HG03175 (cell line): ENCODE data around the gene KANK2.

ENCODE experiments used
- ATAC-seq: cut with Tn5 transposase; IDR thresholded peaks from one replicate; pipeline ENCODE4 v1.9.1; 2021; ENCODE audit warnings: mild to moderate bottlenecking, moderate library complexity; ENCODE audit not compliant: unreplicated experiment

Gene KANK2

DNA sequence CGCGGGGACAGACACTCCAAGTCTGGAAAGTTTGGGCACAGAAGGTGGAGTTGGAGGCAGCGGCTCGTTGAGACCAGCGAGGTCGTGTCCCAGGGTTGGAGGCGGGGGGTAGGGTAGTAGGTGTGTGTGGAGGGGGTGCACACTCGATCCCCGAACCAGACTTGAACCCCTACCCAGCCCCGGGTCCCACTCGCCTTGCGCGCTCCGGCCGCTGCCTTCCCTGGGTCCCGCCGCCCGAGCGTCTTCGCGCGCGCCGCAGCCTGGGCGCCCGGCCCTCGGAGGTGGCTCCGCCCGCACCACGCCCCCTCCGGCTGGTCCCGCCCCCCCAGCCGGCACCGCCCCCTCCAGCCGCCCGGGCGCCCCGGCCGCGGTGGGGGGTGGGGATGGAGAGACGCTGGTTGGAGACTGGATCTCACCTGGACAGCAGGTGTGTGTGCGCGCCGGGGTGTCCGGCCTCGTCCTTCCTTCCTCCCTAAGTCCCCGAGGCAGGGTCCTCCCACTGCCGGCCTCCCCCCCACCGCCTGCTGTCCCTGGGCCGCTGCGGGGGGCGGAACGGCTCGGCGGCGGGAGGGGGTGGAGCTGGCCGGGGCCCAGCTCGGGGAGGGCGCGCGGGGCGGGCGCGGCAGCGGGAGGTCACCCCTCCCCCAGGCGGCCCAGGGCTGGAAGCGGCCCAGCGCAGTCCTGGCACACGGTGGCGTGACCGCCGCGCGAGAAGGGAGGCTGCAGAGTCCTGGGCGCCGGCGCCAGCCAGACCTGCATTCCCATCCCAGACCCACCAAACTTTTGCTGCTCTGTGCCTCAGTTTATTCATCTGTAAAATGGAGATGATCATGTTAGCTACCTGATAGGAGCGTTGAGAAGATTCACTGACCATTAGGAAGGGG is at the start of gene KANK2:
TSS of gene KANK2 (minus strand) at position 255 of the 884 bp plus-strand sequence. CDS start 3,034 bp downstream, outside the sequence.
- peak; percentile 76 for ATAC-seq

DNA sequence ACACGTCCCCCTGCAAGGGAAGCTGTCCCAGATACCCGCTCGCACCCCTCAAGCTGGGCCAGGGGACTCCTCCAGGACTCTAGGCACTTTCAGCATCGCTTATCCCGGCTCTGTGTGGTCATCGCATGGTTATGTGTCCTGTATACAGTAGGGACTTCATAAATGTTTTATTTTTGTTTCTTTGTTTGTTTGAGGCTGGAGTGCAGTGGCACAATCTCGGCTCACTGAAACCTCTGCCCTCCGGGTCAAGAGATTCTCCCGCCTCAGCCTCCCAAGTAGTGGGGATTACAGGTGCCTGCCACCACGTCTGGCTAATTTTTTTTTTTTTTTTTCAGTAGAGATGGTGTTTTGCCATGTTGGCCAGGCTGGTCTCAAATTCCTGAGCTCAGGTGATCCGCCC is 49.6 kb upstream of the KANK2 start:
- ATAC-seq = no peak

DNA sequence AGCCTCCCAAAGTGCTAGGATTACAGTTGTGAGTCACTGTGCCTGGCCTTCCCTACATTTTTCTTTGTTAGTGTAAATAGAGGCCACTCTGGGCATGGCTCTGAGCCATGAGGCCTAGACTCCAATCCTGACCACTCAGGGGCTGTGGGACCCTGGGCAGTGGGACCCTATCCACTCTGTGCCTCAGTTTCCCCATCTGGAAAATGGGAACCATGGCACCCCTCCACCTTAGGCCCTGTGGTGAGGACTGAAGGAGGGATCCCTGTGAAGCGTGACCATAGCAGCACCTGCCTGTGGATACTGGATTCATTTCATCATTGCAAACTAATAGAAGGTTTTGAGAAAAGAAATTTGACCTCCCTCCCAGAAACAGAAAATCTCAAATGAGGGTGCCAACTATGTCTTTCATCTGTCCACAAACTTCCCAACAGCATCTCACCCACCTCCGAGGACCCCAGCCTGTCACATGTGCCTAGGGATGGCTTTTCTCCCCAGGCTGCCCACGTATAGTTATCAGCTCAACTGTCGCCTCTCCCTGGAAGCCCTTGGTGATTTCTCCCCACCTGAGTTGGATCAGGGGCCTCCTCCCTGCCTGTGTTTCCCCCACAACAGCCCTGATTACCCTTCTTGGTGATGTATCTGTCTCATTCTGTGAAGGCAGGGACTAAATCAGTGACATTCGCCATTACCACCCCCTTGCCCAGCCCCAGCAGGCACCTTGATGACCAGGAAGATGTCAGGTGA is 47.7 kb upstream of the KANK2 start:
- no peak for ATAC-seq

DNA sequence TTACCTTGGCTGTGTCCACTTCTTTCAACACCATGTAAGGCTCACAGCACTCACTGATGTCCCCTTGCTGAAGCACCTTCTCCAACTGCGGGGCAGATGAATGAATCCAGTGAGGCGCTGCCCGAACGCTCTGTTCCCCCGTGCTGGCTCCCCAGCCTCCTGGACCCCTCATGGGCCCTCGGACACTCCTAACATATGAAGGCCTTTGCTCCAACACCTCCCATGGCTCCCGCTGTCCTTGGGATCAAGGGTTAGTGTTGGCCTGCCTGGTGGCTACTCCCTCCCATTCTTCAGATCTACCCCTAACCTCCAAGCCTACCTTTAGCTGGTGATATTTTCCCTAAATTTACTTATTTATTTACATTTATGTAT is 46.4 kb upstream of the KANK2 start:
- no peak for ATAC-seq

DNA sequence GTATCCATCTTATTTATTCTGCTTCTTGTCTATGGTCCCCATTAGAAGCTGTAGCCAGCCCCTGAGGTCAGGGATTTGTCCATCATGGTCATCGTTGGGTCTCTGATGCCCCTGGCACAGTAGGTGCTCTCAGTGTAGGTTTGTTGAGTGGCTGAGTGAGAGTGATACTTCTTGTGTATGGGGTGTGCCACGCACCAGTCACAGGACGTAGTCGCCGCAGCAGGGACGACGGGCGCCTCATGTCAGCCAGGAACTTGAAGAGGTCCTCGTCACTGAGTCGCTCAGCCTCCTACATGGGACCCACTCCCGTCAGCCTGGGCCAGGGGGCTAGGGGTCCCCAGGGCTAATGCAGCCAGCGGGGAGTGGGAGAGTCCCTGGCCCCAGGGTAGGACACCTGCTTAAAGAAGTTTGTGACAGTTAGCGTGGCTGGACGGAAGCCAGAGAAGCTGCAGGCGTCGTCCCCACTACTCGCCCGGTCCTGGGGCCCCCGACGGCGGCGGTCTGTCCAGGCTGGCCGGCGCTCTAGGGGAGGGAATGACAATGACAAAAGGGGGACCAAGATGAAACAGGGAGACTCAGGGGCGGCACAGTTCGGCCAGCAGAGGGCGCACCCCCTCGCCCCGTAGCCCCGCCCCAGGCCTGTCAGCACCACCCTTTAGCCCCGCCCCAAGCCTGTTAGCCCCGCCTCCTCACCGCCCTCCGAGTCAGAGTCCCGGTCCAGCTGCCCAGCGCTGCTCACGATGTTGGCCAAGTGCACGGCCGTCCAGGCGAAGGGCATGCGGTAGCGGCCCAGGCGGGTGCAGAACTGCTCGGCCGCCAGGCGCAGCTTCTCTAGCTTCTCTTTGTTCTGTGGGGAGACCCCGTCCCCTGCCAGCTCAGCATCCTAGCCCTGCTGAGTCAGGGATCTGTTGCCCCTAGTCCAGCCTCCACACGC is 45.8 kb upstream of the KANK2 start:
- ATAC-seq = peak; percentile 62

DNA sequence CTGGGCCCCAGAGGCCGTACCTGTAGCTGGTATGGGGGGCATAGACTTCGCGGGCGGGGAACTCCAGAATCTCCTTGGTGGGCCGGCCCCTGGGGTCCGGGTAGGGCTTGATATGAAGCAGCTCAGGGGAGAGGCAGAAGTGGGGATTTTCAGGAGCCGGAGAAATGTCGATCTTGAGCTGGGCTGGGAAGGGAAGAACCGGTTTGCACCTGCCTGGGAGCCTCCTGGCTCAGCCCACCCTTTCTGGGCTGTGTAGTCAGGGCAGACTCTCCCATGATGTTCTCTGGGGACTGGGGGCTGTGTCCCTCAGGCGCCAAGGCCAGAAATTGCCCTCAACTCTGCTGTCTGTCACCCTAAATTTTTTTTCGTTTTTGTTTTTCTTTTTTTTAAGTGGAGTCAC is 44.7 kb upstream of the KANK2 start:
- ATAC-seq = no peak

DNA sequence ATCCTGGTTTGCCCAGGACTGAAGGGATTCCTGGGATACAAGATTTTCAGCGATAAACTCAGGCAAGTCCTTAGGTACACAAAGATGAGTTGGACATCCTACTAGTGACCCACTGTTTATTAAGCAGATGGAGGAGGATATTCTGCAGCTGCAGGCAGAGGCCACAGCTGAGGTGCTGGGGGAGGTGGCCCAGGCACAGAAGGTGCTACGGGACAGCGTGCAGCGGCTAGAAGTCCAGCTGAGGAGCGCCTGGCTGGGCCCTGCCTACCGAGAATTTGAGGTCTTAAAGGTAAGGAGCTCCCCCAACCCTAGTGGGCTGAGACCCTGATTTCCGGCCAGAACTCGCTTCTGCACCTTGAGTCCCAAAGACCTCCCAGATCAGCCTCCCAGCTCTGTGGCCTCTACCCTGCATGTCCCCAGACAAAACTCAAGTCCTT is 42.7 kb upstream of the KANK2 start:
- no peak for ATAC-seq

DNA sequence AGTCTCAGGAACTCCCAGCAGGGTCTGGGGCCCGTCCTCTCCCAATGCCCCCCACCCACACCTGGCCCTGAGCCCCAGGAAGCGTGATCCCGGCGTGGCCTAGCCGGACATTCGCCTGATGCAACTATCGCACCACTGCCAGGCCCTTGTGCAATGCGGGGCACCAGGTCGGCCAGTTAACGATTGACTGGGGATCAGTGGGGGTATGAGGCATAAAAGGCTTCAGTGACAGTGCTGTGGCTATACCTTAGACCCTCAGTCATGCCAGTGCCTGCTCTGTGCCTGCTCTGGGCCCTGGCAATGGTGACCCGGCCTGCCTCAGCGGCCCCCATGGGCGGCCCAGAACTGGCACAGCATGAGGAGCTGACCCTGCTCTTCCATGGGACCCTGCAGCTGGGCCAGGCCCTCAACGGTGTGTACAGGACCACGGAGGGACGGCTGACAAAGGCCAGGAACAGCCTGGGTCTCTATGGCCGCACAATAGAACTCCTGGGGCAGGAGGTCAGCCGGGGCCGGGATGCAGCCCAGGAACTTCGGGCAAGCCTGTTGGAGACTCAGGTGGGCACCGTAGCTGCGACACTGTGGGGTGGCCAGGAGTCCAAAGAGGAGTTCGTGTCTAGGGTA is 42.1 kb upstream of the KANK2 start, which contains the start of gene ANGPTL8:
TSS of gene ANGPTL8 (plus strand) at position 243 of the 624 bp plus-strand sequence. CDS start at position 262, 19 bp downstream.
- no peak for ATAC-seq

DNA sequence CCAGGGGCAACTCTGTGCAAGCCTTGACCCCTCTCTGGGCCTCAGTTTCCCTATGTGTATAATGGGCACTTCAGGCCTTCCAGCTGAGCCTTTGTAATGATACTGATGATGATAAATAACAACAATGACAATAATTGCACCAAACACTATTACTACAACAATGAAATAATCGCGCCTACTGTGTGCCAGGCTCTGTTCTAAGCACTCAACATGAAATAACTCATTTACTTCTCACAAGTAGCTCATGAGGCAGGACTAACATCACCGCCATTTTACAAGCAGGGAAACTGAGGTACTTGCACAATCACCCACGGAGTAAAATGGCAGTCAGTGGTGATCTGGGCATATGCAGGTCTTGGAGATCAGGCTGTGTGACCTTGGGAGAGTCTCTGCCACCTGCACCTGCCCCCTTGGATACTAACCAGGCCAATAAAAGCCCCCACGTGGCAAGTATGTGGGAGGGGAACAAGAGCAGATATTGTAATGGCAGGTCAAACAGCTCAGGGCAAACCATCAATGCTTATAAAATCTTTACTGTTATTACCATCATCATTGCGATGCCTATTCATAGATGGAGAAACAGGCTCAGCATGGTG is 41.5 kb upstream of the KANK2 start:
- ATAC-seq = no peak

DNA sequence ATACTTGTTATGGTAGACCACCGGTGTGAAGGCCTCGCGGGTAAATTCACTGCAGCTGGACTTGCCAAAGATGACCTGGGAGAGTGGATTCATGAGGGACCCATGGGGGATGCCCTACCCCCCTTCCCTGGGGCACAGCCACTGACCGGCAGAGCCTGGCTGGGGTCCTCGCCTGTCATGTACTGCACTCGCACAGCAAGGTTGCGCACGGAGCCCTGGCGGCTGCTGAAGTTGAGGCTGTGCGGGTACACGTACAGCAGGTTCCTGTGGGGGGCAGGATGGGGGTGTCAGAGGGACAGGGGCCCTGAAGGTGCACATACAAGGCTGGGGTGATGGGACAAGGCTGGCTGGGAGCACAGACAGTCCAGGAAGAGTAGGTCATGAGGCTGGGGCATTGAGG is 40.7 kb upstream of the KANK2 start:
- ATAC-seq = no peak

DNA sequence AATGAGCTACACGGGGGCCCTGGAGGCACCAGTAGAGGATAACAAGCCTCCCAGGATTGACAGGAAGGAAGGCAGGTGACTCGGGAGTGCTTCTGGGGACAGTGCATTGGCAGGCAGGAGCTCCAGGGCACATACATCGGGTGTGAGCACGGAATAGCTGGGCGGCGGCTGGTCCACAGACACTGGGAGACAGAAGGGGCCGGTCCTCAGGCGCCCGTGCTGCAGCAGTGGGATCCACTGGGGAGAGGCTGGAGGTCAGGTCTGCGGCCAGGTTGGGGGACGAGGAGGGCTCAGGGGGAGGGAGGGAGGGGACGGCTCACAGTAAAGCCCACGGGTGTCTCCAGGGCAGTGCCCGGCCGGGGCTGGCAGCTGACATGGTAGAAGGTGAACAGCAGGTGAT is 40.0 kb upstream of the KANK2 start:
- ATAC-seq = no peak

DNA sequence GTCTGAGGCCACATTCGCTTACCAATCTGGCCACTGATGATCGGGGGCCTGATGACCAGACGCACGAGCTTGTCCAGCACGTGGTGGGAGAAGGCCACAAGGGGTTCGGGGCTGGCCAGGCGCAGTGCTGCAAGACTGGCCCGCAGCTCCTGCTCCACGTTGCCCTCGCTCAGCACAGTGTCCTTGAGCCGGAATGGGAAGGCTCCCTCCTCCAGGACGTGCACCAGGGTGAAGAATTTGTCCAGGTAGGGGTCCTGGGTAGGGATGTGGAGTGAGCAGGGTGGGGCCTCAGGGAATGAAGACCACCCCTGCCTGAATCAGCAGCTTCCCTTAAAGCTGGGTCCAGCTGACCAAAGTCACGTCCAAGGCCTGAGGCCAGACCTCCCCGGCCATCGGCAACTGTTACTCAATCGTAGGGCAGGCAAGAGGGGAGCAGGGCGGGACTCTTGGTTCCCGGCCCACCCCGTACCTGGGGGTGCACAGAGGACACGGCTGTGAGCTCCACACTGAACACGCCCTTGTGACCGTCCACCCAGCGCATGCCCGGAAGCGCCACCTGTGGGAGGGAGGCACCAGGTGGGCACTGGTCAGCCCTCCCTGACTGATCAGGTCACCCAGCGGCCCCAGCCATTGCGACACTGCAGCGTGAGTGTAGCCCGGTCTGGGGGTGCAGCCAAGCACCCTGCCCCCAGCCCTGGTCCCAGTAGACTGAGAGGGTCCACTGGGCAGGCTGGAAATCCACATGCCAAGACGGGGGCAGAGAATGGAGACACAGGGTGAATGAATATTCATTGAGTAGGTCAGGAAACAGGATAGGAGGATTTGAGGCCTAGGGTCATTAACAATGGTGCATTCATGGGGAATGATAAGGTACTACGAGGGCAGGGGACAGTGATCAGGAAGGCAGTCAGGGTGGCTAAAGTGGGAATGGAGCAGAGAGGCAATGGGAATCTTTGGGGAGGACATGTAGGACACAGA is 39.3 kb upstream of the KANK2 start:
- no peak for ATAC-seq

DNA sequence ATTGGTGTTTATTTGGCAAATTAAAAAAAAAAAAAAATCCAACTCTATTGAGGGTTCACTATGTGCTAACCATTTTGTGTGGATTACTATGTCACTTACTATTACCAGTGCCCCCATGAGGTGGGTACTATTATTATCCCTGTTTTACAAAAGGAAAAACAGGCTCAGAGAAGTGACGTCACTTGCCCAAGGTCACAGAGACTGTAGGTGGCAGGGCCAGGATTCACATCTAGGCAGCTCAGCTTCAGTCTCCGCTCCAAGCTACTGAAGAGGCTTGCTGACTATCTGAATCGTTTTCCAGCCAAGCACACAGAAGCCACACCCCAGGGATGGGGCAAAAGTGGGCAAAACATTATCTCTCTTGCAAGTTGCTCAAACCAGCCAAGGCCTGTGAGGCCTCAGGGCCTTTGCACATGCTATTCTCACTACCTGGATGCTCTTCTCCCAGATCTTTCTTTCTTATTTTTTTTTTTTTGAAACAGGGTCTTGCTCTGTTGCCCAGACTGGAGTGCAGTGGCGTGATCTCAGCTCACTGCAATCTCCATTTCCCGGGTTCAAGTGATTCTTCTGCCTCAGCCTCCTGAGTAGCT is 37.2 kb upstream of the KANK2 start:
- no peak for ATAC-seq

DNA sequence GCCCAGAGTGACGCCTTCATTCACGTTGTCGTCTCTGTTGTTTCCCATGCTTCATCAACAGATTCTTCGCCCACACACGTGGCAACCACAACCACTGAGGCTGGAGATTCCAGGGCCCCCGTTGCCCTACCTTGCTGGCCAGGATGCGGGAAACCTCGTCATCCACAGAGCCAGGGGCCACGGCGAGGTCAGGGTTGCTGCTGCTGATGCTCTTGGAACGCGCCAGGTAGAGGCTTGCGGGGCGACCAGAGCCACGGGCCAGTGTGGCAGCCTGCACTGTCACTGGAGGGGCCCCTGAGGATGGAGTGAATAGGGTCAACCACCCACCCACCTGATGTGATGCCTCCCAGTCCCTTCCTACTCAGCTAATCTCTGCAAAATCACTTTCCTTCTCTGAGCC is 35.7 kb upstream of the KANK2 start:
- no peak for ATAC-seq

DNA sequence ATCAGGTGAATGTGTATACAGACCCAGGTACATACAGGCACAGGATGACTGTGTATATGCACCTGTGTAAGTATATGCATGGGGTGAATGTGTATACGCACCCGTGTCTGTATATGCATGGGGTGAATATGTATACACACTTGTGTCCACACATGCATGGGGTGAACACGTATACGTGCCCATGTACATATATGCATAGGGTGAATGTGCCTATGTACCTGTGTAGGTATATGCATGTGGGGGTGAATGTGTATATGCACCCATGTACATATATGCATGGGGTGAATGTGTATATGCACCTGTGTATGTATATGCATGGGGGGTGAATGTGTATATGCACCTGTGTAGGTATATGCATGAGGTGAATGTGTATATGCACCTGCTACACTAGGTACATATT is 35.2 kb upstream of the KANK2 start:
- ATAC-seq = no peak

DNA sequence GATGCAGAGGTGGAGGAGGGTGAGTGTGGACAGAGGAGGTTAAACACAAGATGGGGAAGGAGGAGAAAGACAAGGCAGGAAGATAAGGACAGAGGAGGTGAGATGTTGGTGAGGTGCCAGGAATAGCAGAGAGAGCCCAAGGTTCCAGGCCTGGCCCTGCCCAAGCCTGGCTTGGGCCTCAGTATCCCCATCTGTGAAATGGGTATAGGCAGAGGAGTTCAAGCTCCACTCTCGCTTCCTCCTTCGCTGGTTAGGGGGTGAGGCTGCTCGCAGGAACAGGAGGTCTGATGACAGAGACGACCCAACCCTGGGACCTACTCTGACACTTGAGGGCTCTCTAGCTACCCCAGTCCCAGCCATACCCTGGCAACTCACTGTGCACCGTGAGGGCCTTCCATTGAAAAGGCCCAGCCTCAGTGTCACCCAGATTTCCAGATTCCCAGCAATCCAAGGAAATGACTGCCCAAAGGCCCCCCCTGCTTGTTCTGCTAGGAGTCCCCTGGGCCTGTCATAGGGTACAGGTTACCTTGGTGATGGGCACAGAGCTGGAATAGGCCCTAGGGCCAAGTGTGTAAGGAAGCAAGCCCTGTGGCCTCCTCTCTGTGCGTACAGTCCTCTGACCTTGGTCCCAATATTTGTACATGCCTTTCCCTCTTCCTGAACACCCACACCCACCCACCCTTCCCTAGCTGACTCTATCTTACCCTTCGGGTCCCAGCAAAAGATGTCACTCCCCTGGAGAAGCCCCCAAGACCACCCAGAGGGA is 33.5 kb upstream of the KANK2 start:
- no peak for ATAC-seq

DNA sequence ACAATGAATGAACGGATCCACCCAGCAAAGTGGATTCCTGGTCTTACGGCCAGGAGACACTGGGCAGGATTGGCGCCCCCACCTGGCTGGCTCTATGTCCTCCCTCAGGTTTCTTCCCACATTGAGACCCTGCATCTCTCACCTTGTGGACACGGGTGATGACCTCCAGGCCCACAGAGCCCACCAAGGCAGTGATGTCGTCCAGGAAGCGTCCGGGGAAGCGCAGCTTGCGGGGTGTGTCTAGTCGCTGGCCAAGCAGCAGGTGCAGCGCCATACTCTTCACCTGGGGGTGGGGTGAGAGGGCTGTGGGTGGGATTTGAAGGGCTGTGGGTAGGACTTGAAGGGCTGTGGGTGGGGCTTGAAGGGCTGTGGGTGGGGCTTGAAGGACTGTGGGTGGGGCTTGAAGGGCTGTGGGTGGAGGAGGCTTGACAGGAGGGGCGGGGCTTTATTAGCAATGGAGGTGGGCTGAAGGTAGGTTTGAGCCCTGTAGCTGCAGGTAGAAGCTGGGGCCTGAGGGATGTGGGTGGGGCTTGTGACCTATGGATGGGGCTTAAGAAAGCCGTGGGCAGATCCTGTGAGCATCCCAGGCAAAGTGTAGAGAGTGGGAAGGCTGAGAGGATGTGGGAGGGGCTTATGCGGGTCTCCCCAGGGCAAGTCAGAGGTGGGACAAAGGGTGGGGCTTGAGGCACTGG is 30.0 kb upstream of the KANK2 start:
- ATAC-seq = no peak
